Osteoblast (primary cell): ENCODE results near the gene ACTL8. TPM values are rescaled to one million over a fixed set of nuclear protein-coding genes. Genes with fewer than 3 reads are reported as not detected.

ENCODE experiments used
- DNase-seq: peaks from one replicate; pipeline ENCODE4 v3.0.0; 2011; ENCODE audit warnings: low spot score, mixed read lengths; ENCODE audit not compliant: insufficient read length; ENCODE audit errors: missing footprints
- H2AFZ ChIP-seq: 2 replicates; pipeline ENCODE4 v1.6.0; 2011; ENCODE audit warnings: mild to moderate bottlenecking, low read length
- H3K27ac ChIP-seq: 2 replicates; pipeline ENCODE4 v1.5.1; 2011; ENCODE audit warnings: mild to moderate bottlenecking, low read depth, low read length, moderate library complexity
- H3K27me3 ChIP-seq: 2 replicates; pipeline ENCODE4 v1.6.0; 2012; ENCODE audit warnings: mild to moderate bottlenecking, control low read depth, inconsistent platforms, low read length, moderate library complexity; ENCODE audit not compliant: insufficient read depth
- H3K36me3 ChIP-seq: 2 replicates; pipeline ENCODE4 v1.5.1; 2011; ENCODE audit warnings: mild to moderate bottlenecking, low read length, control low read depth, moderate library complexity; ENCODE audit not compliant: insufficient read depth
- H3K4me1 ChIP-seq: 2 replicates; pipeline ENCODE4 v1.5.1; 2011; ENCODE audit warnings: mild to moderate bottlenecking, low read length, control low read depth, moderate library complexity; ENCODE audit not compliant: insufficient read depth
- H3K4me2 ChIP-seq: 2 replicates; pipeline ENCODE4 v1.6.0; 2011; ENCODE audit warnings: mild to moderate bottlenecking, low read length; ENCODE audit not compliant: insufficient read depth
- H3K4me3 ChIP-seq: fragments of 200-600 bp; sonication (generic); 3 replicates; pipeline ENCODE4 v1.5.1; 2012; ENCODE audit warnings: mild to moderate bottlenecking, low read length, inconsistent platforms; ENCODE audit not compliant: insufficient read depth
- H3K79me2 ChIP-seq: 2 replicates; pipeline ENCODE4 v1.6.0; 2012; ENCODE audit warnings: mild to moderate bottlenecking, low read length, control low read depth, inconsistent platforms; ENCODE audit not compliant: insufficient read depth
- H3K9me3 ChIP-seq: 2 replicates; pipeline ENCODE4 v1.5.1; 2011; ENCODE audit warnings: low read depth, low read length, control low read depth
- H4K20me1 ChIP-seq: 2 replicates; pipeline ENCODE4 v1.6.0; 2012; ENCODE audit warnings: mild to moderate bottlenecking, low read length, control low read depth; ENCODE audit not compliant: insufficient read depth
- total RNA-seq: library from RNA; depleted of rRNA; stranded (reverse); fragments of >200 nt; gene quantifications from 2 replicates; pipeline ENCODE4 v1.2.3, GENCODE V29; 2012
- TF ChIP-seq, protein P1 (sequence below): IDR thresholded peaks from 2 replicates; pipeline ENCODE4 v1.5.1; 2011; ENCODE audit warnings: mild to moderate bottlenecking, low read depth, low read length, moderate library complexity; ENCODE audit errors: extremely low read depth

Gene ACTL8
- total RNA-seq, 1 donor: not detected

DNA sequence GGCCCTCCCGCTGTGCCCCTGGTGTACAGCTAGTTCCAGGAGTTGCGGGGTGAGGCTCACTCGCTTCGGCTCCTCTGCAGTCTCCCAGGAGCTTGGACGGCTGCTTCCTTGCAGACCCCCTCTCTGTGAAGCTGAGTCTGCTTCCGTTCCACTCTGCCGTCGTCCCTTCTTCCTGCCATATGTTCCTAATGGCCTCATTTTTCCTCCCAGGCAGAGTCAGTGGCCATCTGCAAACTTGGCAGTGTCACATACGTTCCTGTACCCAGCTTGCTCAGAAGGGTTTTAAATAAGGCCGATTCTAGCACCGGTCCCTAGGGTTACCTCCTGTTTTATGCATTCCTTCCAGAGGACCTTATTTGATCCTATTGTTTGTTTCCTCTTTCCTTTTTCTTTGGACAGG lies 21.3 kb downstream of the ACTL8 start:
- TF ChIP-seq, protein P1, sequence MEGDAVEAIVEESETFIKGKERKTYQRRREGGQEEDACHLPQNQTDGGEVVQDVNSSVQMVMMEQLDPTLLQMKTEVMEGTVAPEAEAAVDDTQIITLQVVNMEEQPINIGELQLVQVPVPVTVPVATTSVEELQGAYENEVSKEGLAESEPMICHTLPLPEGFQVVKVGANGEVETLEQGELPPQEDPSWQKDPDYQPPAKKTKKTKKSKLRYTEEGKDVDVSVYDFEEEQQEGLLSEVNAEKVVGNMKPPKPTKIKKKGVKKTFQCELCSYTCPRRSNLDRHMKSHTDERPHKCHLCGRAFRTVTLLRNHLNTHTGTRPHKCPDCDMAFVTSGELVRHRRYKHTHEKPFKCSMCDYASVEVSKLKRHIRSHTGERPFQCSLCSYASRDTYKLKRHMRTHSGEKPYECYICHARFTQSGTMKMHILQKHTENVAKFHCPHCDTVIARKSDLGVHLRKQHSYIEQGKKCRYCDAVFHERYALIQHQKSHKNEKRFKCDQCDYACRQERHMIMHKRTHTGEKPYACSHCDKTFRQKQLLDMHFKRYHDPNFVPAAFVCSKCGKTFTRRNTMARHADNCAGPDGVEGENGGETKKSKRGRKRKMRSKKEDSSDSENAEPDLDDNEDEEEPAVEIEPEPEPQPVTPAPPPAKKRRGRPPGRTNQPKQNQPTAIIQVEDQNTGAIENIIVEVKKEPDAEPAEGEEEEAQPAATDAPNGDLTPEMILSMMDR: no peak
- H3K79me2 ChIP-seq: no peaks in the 10 kb centered on the region
- H3K27ac ChIP-seq: no peak overlapping the region
- no peak for DNase-seq
- no peak overlapping the region for H2AFZ ChIP-seq
- no peaks in the 10 kb centered on the region for H3K36me3 ChIP-seq
- no peaks in the 10 kb centered on the region for H4K20me1 ChIP-seq
- no peaks in the 10 kb centered on the region for H3K4me1 ChIP-seq
- H3K27me3 ChIP-seq: peaks cover 8% of the 10 kb centered on the region
- no peak overlapping the region for H3K4me3 ChIP-seq
- H3K9me3 ChIP-seq: no peaks in the 10 kb centered on the region
- no peak overlapping the region for H3K4me2 ChIP-seq

DNA sequence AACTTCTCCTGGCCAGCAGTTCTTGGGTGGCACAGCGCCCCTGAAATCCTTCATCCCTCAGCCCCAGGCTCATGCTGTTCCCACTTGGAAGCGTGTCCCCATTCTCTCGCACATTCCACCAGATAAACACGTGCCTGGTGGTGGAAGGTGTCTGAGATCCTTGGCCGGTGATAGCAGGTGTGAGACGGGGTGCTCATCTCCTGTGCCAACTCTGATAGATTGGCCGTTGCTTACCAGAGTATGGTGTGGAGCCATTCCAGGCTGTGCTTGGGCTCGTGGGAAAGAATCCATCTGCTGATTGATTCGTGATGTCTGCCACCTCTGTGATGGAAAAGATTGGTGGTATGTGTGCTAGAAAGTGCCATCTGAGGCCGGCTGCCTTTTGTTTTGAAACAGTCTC lies 22.2 kb downstream of the ACTL8 start:
- Histone ChIP-seq H3K4me1 (no peaks in the 10 kb centered on the region), H3K4me2 (no peak overlapping the region), H3K4me3 (no peak overlapping the region), H2AFZ (no peak overlapping the region), H3K27ac (no peak overlapping the region), H3K36me3 (no peaks in the 10 kb centered on the region), H3K79me2 (no peaks in the 10 kb centered on the region), H4K20me1 (no peaks in the 10 kb centered on the region), H3K27me3 (peaks cover 8% of the 10 kb centered on the region), H3K9me3 (no peaks in the 10 kb centered on the region)
- DNase-seq: no peak
- TF ChIP-seq, protein P1: no peak

DNA sequence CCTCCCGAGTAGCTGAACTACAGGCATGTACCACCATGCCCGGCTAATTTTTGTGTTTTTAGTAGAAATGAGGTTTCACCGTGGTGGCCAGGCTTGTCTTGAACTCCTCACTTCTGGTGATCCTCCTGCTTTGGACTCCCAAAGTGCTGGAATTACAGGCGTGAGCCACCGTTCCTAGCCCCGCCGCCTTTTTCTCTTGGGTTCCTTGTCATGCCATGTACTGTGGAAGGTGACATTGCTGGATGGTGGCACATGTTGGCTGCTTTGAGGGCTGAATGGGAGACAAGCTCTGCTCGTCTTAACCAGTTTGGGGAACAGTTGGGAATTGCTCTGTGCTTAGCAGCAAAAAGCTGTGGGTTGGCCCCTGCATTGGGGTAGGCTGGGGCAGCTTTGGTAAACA lies 22.7 kb downstream of the ACTL8 start:
- Histone ChIP-seq H3K4me2 (no peak overlapping the region), H3K79me2 (no peaks in the 10 kb centered on the region), H3K27ac (no peak overlapping the region), H3K27me3 (peaks cover 8% of the 10 kb centered on the region), H4K20me1 (no peaks in the 10 kb centered on the region), H2AFZ (no peak overlapping the region), H3K4me3 (no peak overlapping the region), H3K4me1 (no peaks in the 10 kb centered on the region), H3K9me3 (no peaks in the 10 kb centered on the region), H3K36me3 (no peaks in the 10 kb centered on the region)
- no peak for DNase-seq
- TF ChIP-seq, protein P1: no peak

DNA sequence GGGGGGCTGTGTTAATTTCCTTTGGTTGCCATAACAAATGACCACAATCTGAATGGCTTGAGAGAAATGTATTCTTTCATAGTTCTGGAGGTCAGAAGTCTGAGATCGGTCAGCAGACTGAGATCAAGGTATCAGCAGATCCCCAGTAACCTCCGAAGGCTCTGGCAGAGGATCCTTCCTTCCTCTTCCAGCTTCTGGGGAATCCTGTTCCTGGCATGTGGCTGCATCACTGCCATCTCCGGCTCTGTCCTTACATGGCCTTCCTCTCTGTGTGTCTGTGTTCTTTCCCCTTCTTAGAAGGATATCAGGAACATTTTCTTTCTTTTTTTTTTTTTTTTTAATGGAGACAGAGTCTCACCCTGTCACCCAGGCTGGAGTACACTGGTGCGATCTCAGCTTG lies 25.8 kb downstream of the ACTL8 start:
- H3K4me1 ChIP-seq: no peaks in the 10 kb centered on the region
- DNase-seq: no peak
- TF ChIP-seq, protein P1: no peak
- no peak overlapping the region for H3K27ac ChIP-seq
- no peaks in the 10 kb centered on the region for H3K9me3 ChIP-seq
- no peaks in the 10 kb centered on the region for H4K20me1 ChIP-seq
- no peak overlapping the region for H3K4me2 ChIP-seq
- no peaks in the 10 kb centered on the region for H3K36me3 ChIP-seq
- H2AFZ ChIP-seq: no peak overlapping the region
- no peaks in the 10 kb centered on the region for H3K79me2 ChIP-seq
- no peaks in the 10 kb centered on the region for H3K27me3 ChIP-seq
- H3K4me3 ChIP-seq: no peak overlapping the region
